HepG2 (cell line): ENCODE results near the gene ACACB. TPM values are rescaled to one million over a fixed set of nuclear protein-coding genes. Genes with fewer than 3 reads are reported as not detected.

ENCODE experiments used
- ATAC-seq: fragments of 200-7000 bp; cut with Tn5 transposase; 3 replicates; pipeline ENCODE4 v1.9.1; 2020; ENCODE audit warnings: mild to moderate bottlenecking, moderate library complexity
- BruUV-seq: library from RNA; stranded (reverse); fragments of 400-500 nt; replicated peaks from 2 replicates; lab custom pipeline; 2021; lab: Mats Ljungman, UMichigan
- CTCF ChIA-PET: fragments of 300-600 bp; formaldehyde crosslinking; extraction: SDS; loops from one replicate; lab custom pipeline; 2021; ENCODE audit warnings: low total read pairs, inconsistent platforms, low intra/inter-chr PET ratio; lab: Yijun Ruan, JAX
- POLR2A ChIA-PET: fragments of 350-600 bp; sonication (Branson Sonifier 250); formaldehyde crosslinking; loops from one replicate; lab custom pipeline; 2020; ENCODE audit warnings: antibody characterized with exemption, inconsistent platforms; lab: Yijun Ruan, JAX
- DNase-seq: peaks from one replicate; pipeline ENCODE4 v3.0.0-alpha.2; 2015; ENCODE audit warnings: low spot score
- FAIRE-seq: peaks from 3 replicates; lab custom pipeline; 2011; peaks lifted over from hg19 to GRCh38; lab: Jason Lieb, UNC
- H2AFZ ChIP-seq: one replicate; pipeline ENCODE4 v1.6.1; 2011; ENCODE audit warnings: low read length, inconsistent platforms
- H3K27ac ChIP-seq: fragments of 300-600 bp; 3 replicates; pipeline ENCODE4 v1.8.0; 2011; ENCODE audit warnings: mixed run types, mild to moderate bottlenecking, mixed read lengths, low read length, inconsistent platforms; ENCODE audit not compliant: insufficient read depth; ENCODE audit errors: extremely low read length
- H3K27me3 ChIP-seq, 2 experiments: fragments of 200-600 bp in 1 of 2; 2 replicates in 1 of 2; 3 replicates in 1 of 2; pipeline versions ENCODE4 v1.6.0 to v1.8.0; 2011; ENCODE audit warnings: low read length in 2 of 2, mild to moderate bottlenecking in 2 of 2, moderate library complexity in 2 of 2, inconsistent platforms in 1 of 2; ENCODE audit not compliant: insufficient read depth in 2 of 2, control insufficient read depth in 1 of 2
- H3K36me3 ChIP-seq, 2 experiments: fragments of 200-600 bp in 1 of 2; replicated peaks in 1 of 2; 2 replicates in 1 of 2; 3 replicates in 1 of 2; pipeline versions ENCODE4 v1.5.1 to v1.8.0; 2011; ENCODE audit warnings: low read length in 2 of 2, inconsistent platforms in 1 of 2; ENCODE audit not compliant: insufficient read depth in 2 of 2, control insufficient read depth in 1 of 2
- H3K4me1 ChIP-seq: 2 replicates; pipeline ENCODE4 v1.5.1; 2012; ENCODE audit warnings: low read length, inconsistent platforms; ENCODE audit not compliant: insufficient read depth
- H3K4me2 ChIP-seq: 2 replicates; pipeline ENCODE4 v1.6.0; 2011; ENCODE audit warnings: low read depth, low read length, inconsistent platforms
- H3K4me3 ChIP-seq, 3 experiments: fragments of 200-600 bp in 1 of 3; sonication (generic), shearing (Covaris generic) in 1 of 3; replicated peaks in 1 of 3; 2 replicates each; pipeline ENCODE4 v1.5.1; 2011 to 2016; ENCODE audit warnings: low read length in 3 of 3, inconsistent platforms in 2 of 3, low read depth in 2 of 3, mild to moderate bottlenecking in 2 of 3, control low read depth in 1 of 3, mixed read lengths in 1 of 3; ENCODE audit not compliant: insufficient read depth in 1 of 3
- H3K79me2 ChIP-seq: one replicate; pipeline ENCODE4 v1.6.1; 2011; ENCODE audit warnings: low read length, inconsistent platforms; ENCODE audit not compliant: insufficient read depth
- H3K9ac ChIP-seq: 2 replicates; pipeline ENCODE4 v1.6.0; 2011; ENCODE audit warnings: mild to moderate bottlenecking, low read depth, low read length, inconsistent platforms; ENCODE audit not compliant: insufficient read depth
- H3K9me3 ChIP-seq: 2 replicates; pipeline ENCODE4 v1.5.1; 2012; ENCODE audit warnings: mild to moderate bottlenecking, low read length
- H4K20me1 ChIP-seq: 2 replicates; pipeline ENCODE4 v1.6.0; 2011; ENCODE audit warnings: inconsistent platforms, mild to moderate bottlenecking, low read length, moderate library complexity; ENCODE audit not compliant: insufficient read depth
- ARNT2 ChIP-seq: sonication (generic); formaldehyde crosslinking; IDR thresholded peaks from 2 replicates; pipeline ENCODE4 v1.8.0; 2022; ENCODE audit warnings: mild to moderate bottlenecking, low read depth, missing genetic modification reagents, moderate library complexity
- GTF3A ChIP-seq: sonication (generic); formaldehyde crosslinking; conservative IDR thresholded peaks from 2 replicates; pipeline ENCODE4 v1.4.0; 2020; ENCODE audit warnings: mild to moderate bottlenecking, missing genetic modification reagents
- HMG20A ChIP-seq: IDR thresholded peaks from 2 replicates; pipeline ENCODE4 v1.6.1; 2016; ENCODE audit warnings: borderline replicate concordance
- MAX ChIP-seq: IDR thresholded peaks from 2 replicates; pipeline ENCODE4 v1.6.1; 2012; ENCODE audit warnings: inconsistent platforms
- PHF21A ChIP-seq: sonication (generic); formaldehyde crosslinking; IDR thresholded peaks from 2 replicates; pipeline ENCODE4 v1.5.0; 2020; ENCODE audit warnings: mild to moderate bottlenecking, missing genetic modification reagents
- SCMH1 ChIP-seq: sonication (generic); formaldehyde crosslinking; IDR thresholded peaks from 2 replicates; pipeline ENCODE4 v1.9.0; 2021; ENCODE audit warnings: missing genetic modification reagents, mild to moderate bottlenecking, borderline replicate concordance
- TEAD3 ChIP-seq: optimal IDR thresholded peaks from 2 replicates; pipeline ENCODE3; 2016; ENCODE audit warnings: borderline replicate concordance
- ZBTB1 ChIP-seq: sonication (generic); formaldehyde crosslinking; IDR thresholded peaks from 2 replicates; pipeline ENCODE4 v1.4.0; 2020; ENCODE audit warnings: missing genetic modification reagents, borderline replicate concordance
- ZFP36 ChIP-seq: fragments of 150-350 bp; IDR thresholded peaks from 2 replicates; pipeline ENCODE4 v1.6.1; 2018; ENCODE audit warnings: borderline replicate concordance, low read length, low read depth; ENCODE audit not compliant: partially characterized antibody
- ZNF234 ChIP-seq: sonication (generic); formaldehyde crosslinking; conservative IDR thresholded peaks from 2 replicates; pipeline ENCODE4 v1.5.1; 2020; ENCODE audit warnings: mild to moderate bottlenecking, missing genetic modification reagents
- ZNF556 ChIP-seq: sonication (generic); formaldehyde crosslinking; IDR thresholded peaks from 2 replicates; pipeline ENCODE4 v1.4.0; 2020; ENCODE audit warnings: mild to moderate bottlenecking, missing genetic modification reagents, borderline replicate concordance
- ZNF562 ChIP-seq: sonication (generic); formaldehyde crosslinking; IDR thresholded peaks from 2 replicates; pipeline ENCODE4 v1.8.0; 2022; ENCODE audit warnings: missing genetic modification reagents, borderline replicate concordance
- ZNF576 ChIP-seq: sonication (generic); formaldehyde crosslinking; IDR thresholded peaks from 2 replicates; pipeline ENCODE4 v1.4.0; 2020; ENCODE audit warnings: mild to moderate bottlenecking, missing genetic modification reagents
- ZNF710 ChIP-seq: sonication (generic); formaldehyde crosslinking; IDR thresholded peaks from 2 replicates; pipeline ENCODE4 v1.5.0; 2020; ENCODE audit warnings: mild to moderate bottlenecking, missing genetic modification reagents, borderline replicate concordance
- ZNF746 ChIP-seq: sonication (generic); formaldehyde crosslinking; IDR thresholded peaks from 2 replicates; pipeline ENCODE4 v1.8.0; 2022; ENCODE audit warnings: mild to moderate bottlenecking, missing genetic modification reagents
- ZNF766 ChIP-seq: sonication (generic); formaldehyde crosslinking; IDR thresholded peaks from 2 replicates; pipeline ENCODE4 v1.5.0; 2020; ENCODE audit warnings: missing genetic modification reagents, borderline replicate concordance
- WGBS: methylation state at CpG from one replicate; pipeline ENCODE4 v1.1.6; 2017; ENCODE audit warnings: low lambda C conversion rate; 5-methylcytosine and 5-hydroxymethylcytosine counted together
- in situ Hi-C: cut with HindIII; loops from 2 replicates; pipeline ENCODE4 v1.10.0; 2017; ENCODE audit warnings: low pct_unique_long_range_greater_than_20kb; ENCODE audit not compliant: extremely low pct_ligation_motif_present
- intact Hi-C: fragments of 100-400 bp; cut with micrococcal nuclease; formaldehyde crosslinking; loops from one replicate; pipeline ENCODE4 v1.10.0; 2022; ENCODE audit not compliant: unreplicated experiment
- polyA plus RNA-seq, 8 experiments: library from polyadenylated mRNA; depleted of rRNA in 3 of 8; stranded (reverse) in 7 of 8; unstranded in 1 of 8; fragments of >200 nt; fragmentation: Illumina TruSeq in 4 of 8; extraction: Trizol in 4 of 8; gene quantifications; 2 replicates each; pipeline versions ENCODE4 v1.2.1 to v1.2.3, GENCODE V29; 2011 to 2016; ENCODE audit warnings: low read depth in 4 of 8, missing spikeins in 1 of 8, mixed read lengths in 1 of 8; ENCODE audit not compliant: insufficient read depth in 1 of 8
- total RNA-seq, 5 experiments: library from RNA; depleted of rRNA; stranded (reverse); fragments of >200 nt; fragmentation: Illumina TruSeq; extraction: Trizol; gene quantifications; 2 replicates each; pipeline ENCODE4 v1.2.3, GENCODE V29; 2016; ENCODE audit warnings: low read depth in 1 of 5

The ACACB gene
- total and polyA plus RNA-seq, 2 of the 13 experiments (the other 11 are each of a cell fraction or from before 2014, with no cell fraction given): 6.2 to 8.6 TPM

GRCh38 chr12:109286652-109287051 is 170.3 kb downstream of the ACACB start:
- peaks cover 7% of the 10 kb centered on the region for H3K4me1 ChIP-seq
- BruUV-seq: no TSS peak

GRCh38 chr12:109287181-109287580 is 170.8 kb downstream of the ACACB start:
- Histone ChIP-seq H4K20me1 (no peaks in the 10 kb centered on the region), H3K4me1 (peaks cover 2% of the 10 kb centered on the region), H3K79me2 (no peaks in the 10 kb centered on the region), H3K9ac (no peak overlapping the region), H3K9me3 (no peaks in the 10 kb centered on the region), H3K4me2 (no peak overlapping the region), H3K27ac (no peak overlapping the region), H2AFZ (no peak overlapping the region), H3K36me3 (no peaks in the 10 kb centered on the region), H3K4me3 (no peak overlapping the region), H3K27me3 (peaks cover 1 to 4% of the 10 kb centered on the region in 2 experiments; a peak in 1 of 5 replicates)
- no TSS peak for BruUV-seq
- intact Hi-C loops (no loop called here), in situ Hi-C loops (no loop called here)
- ChIA-PET POLR2A (no interaction called here), CTCF (no interaction called here)
- ATAC-seq (no peak), DNase-seq (no peak), FAIRE-seq (no peak)
- WGBS: 28% methylated on average over 3 of the region's 7 CpGs
- TF ChIP-seq ZNF766 (no peak), SCMH1 (CRISPR knock-in tag) (no peak), ZNF562 (CRISPR knock-in tag) (no peak), PHF21A (no peak), ARNT2 (no peak), HMG20A (CRISPR knock-in tag) (no peak), GTF3A (CRISPR knock-in tag) (no peak), ZNF710 (no peak), ZNF556 (CRISPR knock-in tag) (no peak), TEAD3 (CRISPR knock-in tag) (no peak), MAX (no peak), ZBTB1 (CRISPR knock-in tag) (no peak)

More at GRCh38 chr12:109286652-109287051, 170.3 kb downstream of the ACACB start:
- 46% methylated on average over 3 of the region's 4 CpGs for WGBS
- FAIRE-seq (no peak), ATAC-seq (no peak), DNase-seq (no peak)
- ChIA-PET POLR2A (no interaction called here), CTCF (no interaction called here)
- in situ Hi-C loops: no loop called here
- no peak overlapping the region for H3K9ac ChIP-seq
- no peaks in the 10 kb centered on the region for H3K79me2 ChIP-seq
- no peak overlapping the region for H3K4me3 ChIP-seq
- H3K27me3 ChIP-seq: peaks cover 0 to 1% of the 10 kb centered on the region in 2 experiments; a peak in 1 of 5 replicates
- H3K36me3 ChIP-seq: no peaks in the 10 kb centered on the region
- TF ChIP-seq ZNF746 (CRISPR knock-in tag) (no peak), ZFP36 (peak; percentile 45), ZNF234 (CRISPR knock-in tag) (no peak), ZNF576 (CRISPR knock-in tag) (no peak)
- H2AFZ ChIP-seq: no peak overlapping the region
- no peak overlapping the region for H3K4me2 ChIP-seq
- no peaks in the 10 kb centered on the region for H3K9me3 ChIP-seq
- intact Hi-C loops: no loop called here
- H4K20me1 ChIP-seq: no peaks in the 10 kb centered on the region
- H3K27ac ChIP-seq: no peak overlapping the region
